HG03457 (cell line): ENCODE data around the gene PHLDB3.
A peak's percentile ranks its signal among the peaks of the same experiment; 100 is the strongest.
"Not testable (repeated sequence)": the region's sequence is repeated elsewhere in the genome, so short reads cannot be mapped to it uniquely, and the experiment has no call there.

ENCODE experiments used
- ATAC-seq: cut with Tn5 transposase; IDR thresholded peaks from one replicate; pipeline ENCODE4 v1.9.1; 2021; ENCODE audit warnings: moderate number of reproducible peaks; ENCODE audit not compliant: unreplicated experiment

The PHLDB3 gene

GRCh38 chr19:43504426-43505185 lies at the start of gene PHLDB3:
Gene PHLDB3, minus strand, starts transcription at chr19:43504746. Its CDS starts 628 bp downstream, at chr19:43504118.
- ATAC-seq = peak; percentile 16

- ATAC-seq = no peak
Measured at GRCh38 chr19:43553656-43554055, 49.1 kb upstream of the PHLDB3 start.

- no peak for ATAC-seq
Measured at GRCh38 chr19:43552616-43553015, 48.1 kb upstream of the PHLDB3 start.

GRCh38 chr19:43552198-43552450 lies 47.6 kb upstream of the PHLDB3 start:
- no peak for ATAC-seq

- ATAC-seq = no peak
Measured at GRCh38 chr19:43551399-43552197, 47.1 kb upstream of the PHLDB3 start.

- no peak for ATAC-seq
Measured at GRCh38 chr19:43548706-43549105, 44.2 kb upstream of the PHLDB3 start.

GRCh38 chr19:43547926-43548325 lies 43.4 kb upstream of the PHLDB3 start:
- not testable (repeated sequence) for ATAC-seq

- no peak for ATAC-seq
Measured at GRCh38 chr19:43546581-43546980, 42.0 kb upstream of the PHLDB3 start.

- ATAC-seq = no peak
Measured at GRCh38 chr19:43545981-43546380, 41.4 kb upstream of the PHLDB3 start.

GRCh38 chr19:43545276-43545675 lies 40.7 kb upstream of the PHLDB3 start:
- ATAC-seq = no peak

GRCh38 chr19:43544077-43544476 lies 39.5 kb upstream of the PHLDB3 start:
- ATAC-seq = no peak

- ATAC-seq = no peak
Measured at GRCh38 chr19:43541920-43542650, 37.5 kb upstream of the PHLDB3 start.

GRCh38 chr19:43540381-43540780 lies 35.8 kb upstream of the PHLDB3 start:
- no peak for ATAC-seq

- no peak for ATAC-seq
Measured at GRCh38 chr19:43538922-43539321, 34.4 kb upstream of the PHLDB3 start.

- no peak for ATAC-seq
Measured at GRCh38 chr19:43534816-43535761, 30.5 kb upstream of the PHLDB3 start.

- no peak for ATAC-seq
Measured at GRCh38 chr19:43534305-43534815, 29.8 kb upstream of the PHLDB3 start.

GRCh38 chr19:43533546-43534304 lies 29.2 kb upstream of the PHLDB3 start:
- peak; percentile 40 for ATAC-seq

GRCh38 chr19:43532962-43533545 lies 28.5 kb upstream of the PHLDB3 start, which contains the start of gene ZNF575:
Gene ZNF575, plus strand, starts transcription at chr19:43533188. Its CDS starts 1,235 bp downstream, at chr19:43534423.
- ATAC-seq = peak; percentile 37

GRCh38 chr19:43532571-43532961 lies 28.0 kb upstream of the PHLDB3 start:
- ATAC-seq = no peak
